Panc1 (cell line): ENCODE results near the gene IFI30.

Source experiments
- POLR2AphosphoS5 ChIP-seq: IDR thresholded peaks from 2 replicates; pipeline ENCODE4 v1.6.1; 2012; ENCODE audit warnings: mild to moderate bottlenecking, low read depth, low read length, moderate library complexity
- TCF7L2 ChIP-seq: IDR thresholded peaks from 2 replicates; pipeline ENCODE4 v1.6.1; 2011; ENCODE audit warnings: mild to moderate bottlenecking, low read depth, low read length, inconsistent platforms
- TF ChIP-seq, protein P1 (sequence below): fragments of 450-650 bp; IDR thresholded peaks from 2 replicates; pipeline ENCODE4 v1.5.1; 2017; ENCODE audit warnings: mild to moderate bottlenecking

DNA sequence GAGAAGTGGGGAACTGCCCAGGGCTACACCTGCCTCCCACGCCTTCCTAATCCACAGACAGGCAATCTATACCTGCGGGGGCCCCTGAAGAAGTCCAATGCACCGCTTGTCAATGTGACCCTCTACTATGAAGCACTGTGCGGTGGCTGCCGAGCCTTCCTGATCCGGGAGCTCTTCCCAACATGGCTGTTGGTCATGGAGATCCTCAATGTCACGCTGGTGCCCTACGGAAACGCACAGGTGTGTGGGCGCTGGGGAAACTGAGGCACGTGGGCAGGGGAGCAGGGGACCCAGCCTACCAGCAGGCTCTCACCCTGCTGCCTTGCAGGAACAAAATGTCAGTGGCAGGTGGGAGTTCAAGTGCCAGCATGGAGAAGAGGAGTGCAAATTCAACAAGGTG is 1.4 kb downstream of the IFI30 start:
- TF ChIP-seq, protein P1, sequence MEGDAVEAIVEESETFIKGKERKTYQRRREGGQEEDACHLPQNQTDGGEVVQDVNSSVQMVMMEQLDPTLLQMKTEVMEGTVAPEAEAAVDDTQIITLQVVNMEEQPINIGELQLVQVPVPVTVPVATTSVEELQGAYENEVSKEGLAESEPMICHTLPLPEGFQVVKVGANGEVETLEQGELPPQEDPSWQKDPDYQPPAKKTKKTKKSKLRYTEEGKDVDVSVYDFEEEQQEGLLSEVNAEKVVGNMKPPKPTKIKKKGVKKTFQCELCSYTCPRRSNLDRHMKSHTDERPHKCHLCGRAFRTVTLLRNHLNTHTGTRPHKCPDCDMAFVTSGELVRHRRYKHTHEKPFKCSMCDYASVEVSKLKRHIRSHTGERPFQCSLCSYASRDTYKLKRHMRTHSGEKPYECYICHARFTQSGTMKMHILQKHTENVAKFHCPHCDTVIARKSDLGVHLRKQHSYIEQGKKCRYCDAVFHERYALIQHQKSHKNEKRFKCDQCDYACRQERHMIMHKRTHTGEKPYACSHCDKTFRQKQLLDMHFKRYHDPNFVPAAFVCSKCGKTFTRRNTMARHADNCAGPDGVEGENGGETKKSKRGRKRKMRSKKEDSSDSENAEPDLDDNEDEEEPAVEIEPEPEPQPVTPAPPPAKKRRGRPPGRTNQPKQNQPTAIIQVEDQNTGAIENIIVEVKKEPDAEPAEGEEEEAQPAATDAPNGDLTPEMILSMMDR = no peak
- no peak for TF ChIP-seq TCF7L2
- no peak for TF ChIP-seq POLR2AphosphoS5
